SK-N-SH treated with all-trans-retinoic acid at 6 μM for 48 hours (cell line): ENCODE results near the gene YTHDC2.

Experiments used
- ARNTL ChIP-seq: fragments of 450-650 bp; formaldehyde crosslinking; IDR thresholded peaks from 2 replicates; pipeline ENCODE4 v1.5.0; 2020; ENCODE audit warnings: low read depth, mild to moderate bottlenecking, moderate library complexity, borderline replicate concordance
- CREB5 ChIP-seq: fragments of 250-450 bp; sonication (Bioruptor Pico); IDR thresholded peaks from 2 replicates; pipeline ENCODE4 v1.5.1; 2020; ENCODE audit warnings: low read depth, mild to moderate bottlenecking, moderate library complexity
- ESRRG ChIP-seq: fragments of 250-450 bp; sonication (Bioruptor Pico); IDR thresholded peaks from 2 replicates; pipeline ENCODE4 v1.6.1; 2021; ENCODE audit warnings: mild to moderate bottlenecking
- OSR1 ChIP-seq: fragments of 250-450 bp; sonication (Bioruptor Pico); IDR thresholded peaks from 2 replicates; pipeline ENCODE4 v1.8.0; 2022; ENCODE audit warnings: moderate library complexity, mild to moderate bottlenecking, inconsistent platforms
- RARB ChIP-seq: fragments of 250-450 bp; sonication (Bioruptor Pico); IDR thresholded peaks from 2 replicates; pipeline ENCODE4 v1.8.0; 2021; ENCODE audit warnings: mild to moderate bottlenecking, moderate library complexity
- TOX ChIP-seq: fragments of 250-450 bp; sonication (Bioruptor Pico); IDR thresholded peaks from 2 replicates; pipeline ENCODE4 v1.8.0; 2021; ENCODE audit warnings: mild to moderate bottlenecking, moderate library complexity, borderline replicate concordance
- ZFP3 ChIP-seq: fragments of 250-450 bp; sonication (Bioruptor Pico); IDR thresholded peaks from 2 replicates; pipeline ENCODE4 v1.5.0; 2020; ENCODE audit warnings: mild to moderate bottlenecking, moderate library complexity
- ZNF8 ChIP-seq: fragments of 450-650 bp; formaldehyde crosslinking; IDR thresholded peaks from 2 replicates; pipeline ENCODE4 v1.5.0; 2020; ENCODE audit warnings: mild to moderate bottlenecking, moderate library complexity

- TF ChIP-seq OSR1 (CRISPR knock-in tag) (no peak), TOX (CRISPR knock-in tag) (no peak), ESRRG (CRISPR knock-in tag) (no peak), ZNF8 (CRISPR knock-in tag) (no peak), CREB5 (CRISPR knock-in tag) (no peak), ARNTL (CRISPR knock-in tag) (no peak), ZFP3 (no peak), RARB (CRISPR knock-in tag) (no peak)
Measured at GRCh38 chr5:113493446-113493845, 20.0 kb upstream of the YTHDC2 start.
